Erythroblast (primary cell): ENCODE data around the gene UNC93A.

ENCODE experiments used
- GATA1 ChIP-seq: IDR thresholded peaks from 2 replicates; pipeline ENCODE4 v1.6.1; 2011; ENCODE audit warnings: low read depth, mild to moderate bottlenecking, control low read depth, low read length, moderate library complexity
- POLR2A ChIP-seq: IDR thresholded peaks from 2 replicates; pipeline ENCODE4 v1.6.1; 2011; ENCODE audit warnings: mild to moderate bottlenecking, low read length

DNA sequence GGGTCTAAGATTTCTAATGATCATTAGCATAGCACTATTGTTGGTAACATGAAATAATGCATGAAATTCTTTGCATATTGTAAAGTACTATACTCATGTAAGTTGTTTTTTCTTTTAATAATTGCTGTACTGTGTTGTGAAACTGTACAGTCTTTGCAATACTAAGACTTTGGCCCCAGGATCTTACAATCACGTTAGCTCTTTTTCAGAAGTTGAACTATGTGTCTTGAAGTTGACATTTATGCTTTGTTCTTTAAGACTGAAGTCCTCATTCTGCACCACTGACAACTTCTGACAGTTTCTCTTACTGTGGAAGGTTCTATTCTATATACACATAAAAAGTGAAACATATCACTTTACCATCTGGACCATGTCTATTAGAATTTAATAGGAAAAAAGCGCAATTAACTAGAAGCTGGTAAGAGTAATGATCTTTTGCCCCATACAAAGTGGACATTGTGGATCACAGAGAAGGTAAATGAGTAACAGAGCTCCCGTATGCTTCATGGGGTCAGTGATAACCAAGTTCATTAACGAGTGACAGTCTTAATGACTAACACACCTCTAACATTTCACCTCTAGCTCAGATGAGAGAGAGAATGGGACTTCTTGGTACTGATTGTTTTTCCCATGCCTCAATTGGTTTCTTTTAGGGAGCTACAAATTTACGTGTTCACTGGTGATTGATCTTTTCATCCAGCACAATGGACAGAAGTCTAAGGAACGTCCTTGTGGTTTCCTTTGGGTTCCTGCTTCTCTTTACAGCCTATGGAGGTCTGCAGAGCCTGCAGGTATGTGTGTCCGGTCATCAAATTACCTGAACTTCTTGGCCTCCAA, at the start of gene UNC93A:
- TF ChIP-seq POLR2A (no peak), GATA1 (no peak)
